T-helper 2 cell treated with Interferon-gamma antibody and Interleukin-4, amounts not matched to agents 5 μg/mL and 100 μg/mL, for 36 hours (primary cell): Measurements from ENCODE around the gene TMEM229B.

ENCODE experiments used
- DNase-seq: peaks from one replicate; pipeline ENCODE4 v3.0.0; 2021; ENCODE audit warnings: low spot score
- H3K27ac Mint-ChIP-seq: one replicate; pipeline ENCODE4 v1.8.0; 2021; ENCODE audit warnings: mild to moderate bottlenecking, mixed read lengths
- H3K27me3 Mint-ChIP-seq: one replicate; pipeline ENCODE4 v1.8.0; 2021; ENCODE audit warnings: low read depth, mixed read lengths
- H3K36me3 Mint-ChIP-seq: one replicate; pipeline ENCODE4 v1.8.0; 2021; ENCODE audit warnings: low read depth, mixed read lengths
- H3K4me1 Mint-ChIP-seq: one replicate; pipeline ENCODE4 v1.8.0; 2021; ENCODE audit warnings: low read depth, mixed read lengths
- H3K4me3 Mint-ChIP-seq: one replicate; pipeline ENCODE4 v1.8.0; 2022; ENCODE audit warnings: mild to moderate bottlenecking, moderate library complexity, mixed read lengths
- H3K9me3 Mint-ChIP-seq: one replicate; pipeline ENCODE4 v1.8.0; 2021; ENCODE audit warnings: mixed read lengths

TMEM229B gene

GRCh38 chr14:67442139-67442906, 46.2 kb downstream of the TMEM229B start:
- Mint-ChIP-seq H3K9me3 (no peaks in the 10 kb centered on the region), H3K4me1 (no peaks in the 10 kb centered on the region), H3K27ac (no peak overlapping the region), H3K27me3 (peaks cover 38% of the 10 kb centered on the region), H3K36me3 (no peaks in the 10 kb centered on the region), H3K4me3 (no peak overlapping the region)
- no peak for DNase-seq

- Mint-ChIP-seq H3K9me3 (no peaks in the 10 kb centered on the region), H3K4me1 (no peaks in the 10 kb centered on the region), H3K27me3 (peaks cover 36% of the 10 kb centered on the region), H3K36me3 (no peaks in the 10 kb centered on the region), H3K4me3 (no peak overlapping the region), H3K27ac (no peak overlapping the region)
- DNase-seq = no peak
Observed at GRCh38 chr14:67441672-67442071, 46.8 kb downstream of the TMEM229B start.

- no peak for DNase-seq
- Mint-ChIP-seq H3K36me3 (no peaks in the 10 kb centered on the region), H3K27ac (no peak overlapping the region), H3K4me1 (no peaks in the 10 kb centered on the region), H3K27me3 (peaks cover 32% of the 10 kb centered on the region), H3K9me3 (no peaks in the 10 kb centered on the region), H3K4me3 (no peak overlapping the region)
Observed at GRCh38 chr14:67441256-67441655, 47.3 kb downstream of the TMEM229B start.

- Mint-ChIP-seq H3K9me3 (no peaks in the 10 kb centered on the region), H3K27me3 (peaks cover 29% of the 10 kb centered on the region), H3K4me3 (no peak overlapping the region), H3K36me3 (no peaks in the 10 kb centered on the region), H3K4me1 (no peaks in the 10 kb centered on the region), H3K27ac (no peak overlapping the region)
- DNase-seq = no peak
Observed at GRCh38 chr14:67440513-67440912, 48.0 kb downstream of the TMEM229B start.

GRCh38 chr14:67438969-67439368, 49.6 kb downstream of the TMEM229B start:
- DNase-seq = no peak
- Mint-ChIP-seq H3K9me3 (no peaks in the 10 kb centered on the region), H3K4me3 (no peak overlapping the region), H3K4me1 (no peaks in the 10 kb centered on the region), H3K36me3 (no peaks in the 10 kb centered on the region), H3K27ac (no peak overlapping the region), H3K27me3 (peaks cover 35% of the 10 kb centered on the region)

- no peak for DNase-seq
- H3K9me3 Mint-ChIP-seq = no peaks in the 10 kb centered on the region
- no peaks in the 10 kb centered on the region for H3K4me1 Mint-ChIP-seq
- H3K4me3 Mint-ChIP-seq = no peak overlapping the region
- peaks cover 31% of the 10 kb centered on the region for H3K27me3 Mint-ChIP-seq
- H3K36me3 Mint-ChIP-seq = no peaks in the 10 kb centered on the region
- no peak overlapping the region for H3K27ac Mint-ChIP-seq
Observed at GRCh38 chr14:67436006-67436866, 52.3 kb downstream of the TMEM229B start.

GRCh38 chr14:67435603-67436002, 52.9 kb downstream of the TMEM229B start:
- peaks cover 31% of the 10 kb centered on the region for H3K27me3 Mint-ChIP-seq
- H3K4me1 Mint-ChIP-seq = no peaks in the 10 kb centered on the region
- no peak overlapping the region for H3K4me3 Mint-ChIP-seq
- DNase-seq = no peak
- H3K27ac Mint-ChIP-seq = no peak overlapping the region
- no peaks in the 10 kb centered on the region for H3K36me3 Mint-ChIP-seq
- no peaks in the 10 kb centered on the region for H3K9me3 Mint-ChIP-seq

- H3K36me3 Mint-ChIP-seq = no peaks in the 10 kb centered on the region
- no peak for DNase-seq
- H3K9me3 Mint-ChIP-seq = no peaks in the 10 kb centered on the region
- no peak overlapping the region for H3K4me3 Mint-ChIP-seq
- no peaks in the 10 kb centered on the region for H3K4me1 Mint-ChIP-seq
- H3K27me3 Mint-ChIP-seq = peaks cover 30% of the 10 kb centered on the region
- no peak overlapping the region for H3K27ac Mint-ChIP-seq
Observed at GRCh38 chr14:67432050-67432564, 56.4 kb downstream of the TMEM229B start.

- no peaks in the 10 kb centered on the region for H3K36me3 Mint-ChIP-seq
- no peak overlapping the region for H3K27ac Mint-ChIP-seq
- DNase-seq = no peak
- H3K4me3 Mint-ChIP-seq = no peak overlapping the region
- H3K27me3 Mint-ChIP-seq = peaks cover 28% of the 10 kb centered on the region
- H3K9me3 Mint-ChIP-seq = no peaks in the 10 kb centered on the region
- H3K4me1 Mint-ChIP-seq = peaks cover 2% of the 10 kb centered on the region
Observed at GRCh38 chr14:67429510-67430205, 58.9 kb downstream of the TMEM229B start.

GRCh38 chr14:67428501-67429031, 60.0 kb downstream of the TMEM229B start:
- Mint-ChIP-seq H3K4me1 (peaks cover 2% of the 10 kb centered on the region), H3K4me3 (no peak overlapping the region), H3K36me3 (no peaks in the 10 kb centered on the region), H3K27me3 (peaks cover 28% of the 10 kb centered on the region), H3K27ac (no peak overlapping the region), H3K9me3 (no peaks in the 10 kb centered on the region)
- no peak for DNase-seq

GRCh38 chr14:67426983-67427606, 61.4 kb downstream of the TMEM229B start:
- H3K27ac Mint-ChIP-seq = no peak overlapping the region
- H3K4me1 Mint-ChIP-seq = peaks cover 2% of the 10 kb centered on the region
- peaks cover 26% of the 10 kb centered on the region for H3K27me3 Mint-ChIP-seq

GRCh38 chr14:67426161-67426560, 62.4 kb downstream of the TMEM229B start:
- peaks cover 26% of the 10 kb centered on the region for H3K27me3 Mint-ChIP-seq
- H3K27ac Mint-ChIP-seq = no peak overlapping the region
- peaks cover 2% of the 10 kb centered on the region for H3K4me1 Mint-ChIP-seq

More at GRCh38 chr14:67426983-67427606, 61.4 kb downstream of the TMEM229B start:
- H3K9me3 Mint-ChIP-seq = no peaks in the 10 kb centered on the region
- no peak overlapping the region for H3K4me3 Mint-ChIP-seq
- H3K36me3 Mint-ChIP-seq = no peaks in the 10 kb centered on the region
- peak; percentile 51 for DNase-seq

GRCh38 chr14:67425608-67426007, 62.9 kb downstream of the TMEM229B start:
- H3K9me3 Mint-ChIP-seq = no peaks in the 10 kb centered on the region
- no peak overlapping the region for H3K27ac Mint-ChIP-seq
- peaks cover 26% of the 10 kb centered on the region for H3K27me3 Mint-ChIP-seq
- no peaks in the 10 kb centered on the region for H3K36me3 Mint-ChIP-seq
- H3K4me3 Mint-ChIP-seq = no peak overlapping the region
- no peak for DNase-seq
- peaks cover 2% of the 10 kb centered on the region for H3K4me1 Mint-ChIP-seq

More at GRCh38 chr14:67426161-67426560, 62.4 kb downstream of the TMEM229B start:
- DNase-seq = no peak
- Mint-ChIP-seq H3K9me3 (no peaks in the 10 kb centered on the region), H3K36me3 (no peaks in the 10 kb centered on the region), H3K4me3 (no peak overlapping the region)
